ENCODE measurements around the gene ZNF662. TPM values are rescaled to one million over a fixed set of nuclear protein-coding genes. Genes with fewer than 3 reads are reported as not detected.

Gene ZNF662
- total RNA-seq, 1 experiment from 2014 or later: not detected

DNA sequence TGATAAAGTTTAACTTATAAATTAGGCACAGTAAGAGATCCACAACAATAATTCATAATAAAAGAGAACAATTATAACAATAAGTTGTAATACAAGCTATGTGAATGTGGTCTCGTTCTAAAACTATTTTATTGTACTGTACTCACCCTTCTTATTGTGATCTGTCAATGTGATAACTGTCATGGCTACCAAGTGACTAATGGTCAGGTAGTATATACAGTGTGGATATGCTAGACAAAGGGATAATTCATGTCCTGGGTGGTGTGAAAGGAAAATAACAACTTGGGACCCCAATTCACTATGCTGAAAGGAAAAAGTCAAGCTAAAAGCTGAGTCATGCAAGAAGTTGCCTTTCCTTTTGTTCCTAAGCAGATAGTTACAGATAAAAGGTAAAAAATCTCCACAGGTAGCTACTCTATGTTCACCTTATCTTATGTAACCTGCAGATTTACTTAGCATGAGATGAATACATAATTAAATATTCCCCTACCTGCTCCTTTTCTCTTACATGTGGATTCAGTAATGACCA is 19.6 kb upstream of the ZNF662 start:
- DNase-seq (ENCODE audit: low read depth, low spot score) (no peak), ATAC-seq (no peak)
- no peak overlapping the region for H3K9ac ChIP-seq (ENCODE audit: low read length)
- H3K27ac ChIP-seq (ENCODE audit: low read depth, low read length): no peak overlapping the region
- no peaks in the 10 kb centered on the region for H3K9me3 ChIP-seq (ENCODE audit: control insufficient read depth in 1 of 2, insufficient read depth in 1 of 2, low read depth in 1 of 2, low read length in 2 of 2)
- no peaks in the 10 kb centered on the region for H3K9me2 ChIP-seq (ENCODE audit: insufficient read depth)
- H4K20me1 ChIP-seq (ENCODE audit: insufficient read depth): no peaks in the 10 kb centered on the region
- no peaks in the 10 kb centered on the region for H3K36me3 ChIP-seq (ENCODE audit: control insufficient read depth in 1 of 2, insufficient read depth in 2 of 2, low read length in 2 of 2)
- POLR2A ChIA-PET: no interaction called here
- CTCF ChIA-PET: no interaction called here
- no peak overlapping the region for H2AFZ ChIP-seq (ENCODE audit: low read depth, low read length, poor library complexity, severe bottlenecking)
- H3K4me1 ChIP-seq (ENCODE audit: control insufficient read depth in 1 of 2, insufficient read depth in 2 of 2, low read length in 2 of 2): peaks cover 0 to 3% of the 10 kb centered on the region in 2 experiments; a peak in 2 of 4 replicates
- H3K4me2 ChIP-seq (ENCODE audit: low read length): no peak overlapping the region
- no peaks in the 10 kb centered on the region for H3K27me3 ChIP-seq (ENCODE audit: insufficient read depth, low read length)
- H3K79me2 ChIP-seq (ENCODE audit: insufficient read depth, low read length): no peaks in the 10 kb centered on the region
- BruUV-seq (replicated peaks): no TSS peak
- RAD21 ChIA-PET (ENCODE audit: low non-redundant PET in 1 of 2, low total read pairs in 2 of 2, uncharacterized antibody in 2 of 2, unreplicated experiment in 2 of 2): no interaction called here
- no peak overlapping the region for H3K4me3 ChIP-seq (replicated peaks in 1 of 2; ENCODE audit: low read depth in 1 of 2, low read length in 2 of 2)
- intact Hi-C loops (cut with micrococcal nuclease): no loop called here
- no peak for TF ChIP-seq RAD21 (IDR thresholded peaks at IDR 0.05; ENCODE audit: low read depth)
- no peak for TF ChIP-seq MAX (IDR thresholded peaks at IDR 0.05)
- TF ChIP-seq, protein P1, sequence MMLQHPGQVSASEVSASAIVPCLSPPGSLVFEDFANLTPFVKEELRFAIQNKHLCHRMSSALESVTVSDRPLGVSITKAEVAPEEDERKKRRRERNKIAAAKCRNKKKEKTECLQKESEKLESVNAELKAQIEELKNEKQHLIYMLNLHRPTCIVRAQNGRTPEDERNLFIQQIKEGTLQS (IDR thresholded peaks at IDR 0.05): no peak
- no peak for TF ChIP-seq ZNF274 (IDR thresholded peaks at IDR 0.05; ENCODE audit: low read depth, low read length)
- no peak for TF ChIP-seq FOSL1 (IDR thresholded peaks at IDR 0.05; ENCODE audit: low read depth)
- TF ChIP-seq CEBPB (IDR thresholded peaks at IDR 0.05; ENCODE audit: low read depth): no peak
- no peak for TF ChIP-seq EZH2phosphoT487 (IDR thresholded peaks at IDR 0.05; ENCODE audit: borderline replicate concordance)
- TF ChIP-seq SIN3A (IDR thresholded peaks at IDR 0.05; ENCODE audit: low read depth): no peak
- TF ChIP-seq EGR1 (IDR thresholded peaks at IDR 0.05; ENCODE audit: low read depth): no peak

- H3K9ac ChIP-seq (ENCODE audit: low read length): no peak overlapping the region
- H4K20me1 ChIP-seq (ENCODE audit: insufficient read depth): no peaks in the 10 kb centered on the region
- no peaks in the 10 kb centered on the region for H3K79me2 ChIP-seq (ENCODE audit: insufficient read depth, low read length)
- no TSS peak for BruUV-seq (replicated peaks)
- DNase-seq (ENCODE audit: low read depth, low spot score) (no peak), ATAC-seq (no peak)
- no peak overlapping the region for H3K4me2 ChIP-seq (ENCODE audit: low read length)
- H3K9me3 ChIP-seq (ENCODE audit: control insufficient read depth in 1 of 2, insufficient read depth in 1 of 2, low read depth in 1 of 2, low read length in 2 of 2): no peaks in the 10 kb centered on the region
- H3K9me2 ChIP-seq (ENCODE audit: insufficient read depth): no peaks in the 10 kb centered on the region
- H3K4me1 ChIP-seq (ENCODE audit: control insufficient read depth in 1 of 2, insufficient read depth in 2 of 2, low read length in 2 of 2): no peaks in the 10 kb centered on the region; a peak in 1 of 4 replicates
- CTCF ChIA-PET: no interaction called here
- RAD21 ChIA-PET (ENCODE audit: low non-redundant PET in 1 of 2, low total read pairs in 2 of 2, uncharacterized antibody in 2 of 2, unreplicated experiment in 2 of 2): no interaction called here
- intact Hi-C loops (cut with micrococcal nuclease): no loop called here
- no peak overlapping the region for H3K27ac ChIP-seq (ENCODE audit: low read depth, low read length)
- no peaks in the 10 kb centered on the region for H3K27me3 ChIP-seq (ENCODE audit: insufficient read depth, low read length)
- POLR2A ChIA-PET: no interaction called here
- no peak overlapping the region for H3K4me3 ChIP-seq (replicated peaks in 1 of 2; ENCODE audit: low read depth in 1 of 2, low read length in 2 of 2)
- no peaks in the 10 kb centered on the region for H3K36me3 ChIP-seq (ENCODE audit: control insufficient read depth in 1 of 2, insufficient read depth in 2 of 2, low read length in 2 of 2)
- H2AFZ ChIP-seq (ENCODE audit: low read depth, low read length, poor library complexity, severe bottlenecking): no peak overlapping the region
- no peak for TF ChIP-seq POLR2AphosphoS5 (IDR thresholded peaks at IDR 0.05; ENCODE audit: low read depth, low read length)
- no peak for TF ChIP-seq EZH2 (IDR thresholded peaks at IDR 0.05)
- TF ChIP-seq EGR1 (IDR thresholded peaks at IDR 0.05; ENCODE audit: low read depth): no peak
- TF ChIP-seq SP1 (IDR thresholded peaks at IDR 0.05; ENCODE audit: low read depth): no peak
- TF ChIP-seq, protein P1 (IDR thresholded peaks at IDR 0.05): no peak
- TF ChIP-seq RAD21 (IDR thresholded peaks at IDR 0.05; ENCODE audit: low read depth): no peak
- TF ChIP-seq ZBTB33 (IDR thresholded peaks at IDR 0.05; ENCODE audit: extremely low read depth, insufficient replicate concordance, low read length): no peak
- no peak for TF ChIP-seq TCF7L2 (IDR thresholded peaks at IDR 0.05; ENCODE audit: borderline replicate concordance, extremely low read depth, insufficient read depth, insufficient read length)
- no peak for TF ChIP-seq ZNF274 (IDR thresholded peaks at IDR 0.05; ENCODE audit: low read depth, low read length)
- no peak for TF ChIP-seq MAX (IDR thresholded peaks at IDR 0.05)
- TF ChIP-seq SRF (IDR thresholded peaks at IDR 0.05; ENCODE audit: low read depth): no peak
- TF ChIP-seq POLR2A (IDR thresholded peaks at IDR 0.05; ENCODE audit: borderline replicate concordance, extremely low read depth, insufficient read depth, insufficient read length): no peak
- no peak for TF ChIP-seq FOSL1 (IDR thresholded peaks at IDR 0.05; ENCODE audit: low read depth)
- no peak for TF ChIP-seq CEBPB (IDR thresholded peaks at IDR 0.05; ENCODE audit: low read depth)
Measured at GRCh38 chr3:42887084-42887483, 18.9 kb upstream of the ZNF662 start.
